Nephron progenitor cell (in vitro differentiated cells): ENCODE measurements around the gene TADA1.
A peak's percentile ranks its signal among the peaks of the same experiment; 100 is the strongest.

Experiments used
- DNase-seq: peaks from one replicate; pipeline ENCODE4 v3.0.0; 2021
- H3K27ac Mint-ChIP-seq: 2 replicates; pipeline ENCODE4 v1.8.0; 2021; ENCODE audit warnings: mild to moderate bottlenecking, moderate library complexity, mixed read lengths
- H3K27me3 Mint-ChIP-seq: 2 replicates; pipeline ENCODE4 v1.8.0; 2021; ENCODE audit warnings: mild to moderate bottlenecking, low read depth, mixed read lengths; ENCODE audit not compliant: poor library complexity
- H3K36me3 Mint-ChIP-seq: 2 replicates; pipeline ENCODE4 v1.8.0; 2021; ENCODE audit warnings: low read depth, mixed read lengths
- H3K4me1 Mint-ChIP-seq: 2 replicates; pipeline ENCODE4 v1.8.0; 2021; ENCODE audit warnings: mixed read lengths
- H3K4me3 Mint-ChIP-seq: 2 replicates; pipeline ENCODE4 v1.8.0; 2021; ENCODE audit warnings: mild to moderate bottlenecking, moderate library complexity, mixed read lengths
- H3K9me3 Mint-ChIP-seq: 2 replicates; pipeline ENCODE4 v1.8.0; 2021; ENCODE audit warnings: mild to moderate bottlenecking, moderate library complexity, mixed read lengths
- CTCF ChIP-seq: fragments of 200-600 bp; sonication (generic); IDR thresholded peaks from 2 replicates; pipeline ENCODE4 v1.5.0; 2021; ENCODE audit warnings: antibody characterized with exemption

TADA1 gene

GRCh38 chr1:166874464-166874863 lies 1.6 kb downstream of the TADA1 start:
- Mint-ChIP-seq H3K9me3 (peaks cover 5% of the 10 kb centered on the region), H3K27ac (no peak overlapping the region), H3K36me3 (peaks cover 14% of the 10 kb centered on the region), H3K27me3 (peaks cover 5% of the 10 kb centered on the region), H3K4me3 (peak overlapping the region; percentile 93), H3K4me1 (peaks cover 66% of the 10 kb centered on the region)
- DNase-seq: no peak
- no peak for TF ChIP-seq CTCF

- H3K27me3 Mint-ChIP-seq: no peaks in the 10 kb centered on the region
- no peak overlapping the region for H3K4me3 Mint-ChIP-seq
- no peaks in the 10 kb centered on the region for H3K9me3 Mint-ChIP-seq
- no peak for DNase-seq
- TF ChIP-seq CTCF: no peak
- peaks cover 62% of the 10 kb centered on the region for H3K4me1 Mint-ChIP-seq
- H3K27ac Mint-ChIP-seq: peak overlapping the region; percentile 76
- H3K36me3 Mint-ChIP-seq: peaks cover 52% of the 10 kb centered on the region
Observed at GRCh38 chr1:166870584-166870983, 5.5 kb downstream of the TADA1 start.

GRCh38 chr1:166869318-166870099 lies 6.6 kb downstream of the TADA1 start:
- H3K27ac Mint-ChIP-seq: no peak overlapping the region

GRCh38 chr1:166868639-166869038 lies 7.4 kb downstream of the TADA1 start:
- no peaks in the 10 kb centered on the region for H3K27me3 Mint-ChIP-seq
- DNase-seq: no peak
- H3K27ac Mint-ChIP-seq: peak overlapping the region; percentile 66
- H3K36me3 Mint-ChIP-seq: peaks cover 71% of the 10 kb centered on the region
- peaks cover 47% of the 10 kb centered on the region for H3K4me1 Mint-ChIP-seq
- H3K4me3 Mint-ChIP-seq: no peak overlapping the region
- no peak for TF ChIP-seq CTCF
- no peaks in the 10 kb centered on the region for H3K9me3 Mint-ChIP-seq

More at GRCh38 chr1:166869318-166870099, 6.6 kb downstream of the TADA1 start:
- H3K27me3 Mint-ChIP-seq: no peaks in the 10 kb centered on the region
- DNase-seq: no peak
- peaks cover 63% of the 10 kb centered on the region for H3K36me3 Mint-ChIP-seq
- H3K9me3 Mint-ChIP-seq: no peaks in the 10 kb centered on the region
- TF ChIP-seq CTCF: no peak
- H3K4me3 Mint-ChIP-seq: no peak overlapping the region
- H3K4me1 Mint-ChIP-seq: peaks cover 52% of the 10 kb centered on the region

GRCh38 chr1:166865926-166866325 lies 10.1 kb downstream of the TADA1 start:
- no peak for TF ChIP-seq CTCF
- Mint-ChIP-seq H3K4me1 (peaks cover 21% of the 10 kb centered on the region), H3K27ac (no peak overlapping the region), H3K4me3 (no peak overlapping the region), H3K36me3 (peaks cover 83% of the 10 kb centered on the region), H3K9me3 (no peaks in the 10 kb centered on the region), H3K27me3 (no peaks in the 10 kb centered on the region)
- no peak for DNase-seq

GRCh38 chr1:166859597-166859996 lies 16.5 kb downstream of the TADA1 start:
- TF ChIP-seq CTCF: no peak
- Mint-ChIP-seq H3K27me3 (no peaks in the 10 kb centered on the region), H3K9me3 (no peaks in the 10 kb centered on the region), H3K4me3 (no peak overlapping the region), H3K36me3 (peaks cover 66% of the 10 kb centered on the region), H3K27ac (peak overlapping the region; percentile 55), H3K4me1 (peaks cover 6% of the 10 kb centered on the region)
- no peak for DNase-seq
